Activated CD8-positive, alpha-beta memory T cell treated with anti-CD3 and anti-CD28 coated beads, Interleukin-2, amount 50 U/mL, for 24 hours (primary cell): ENCODE data around the gene NTSR2.

Experiments used
- DNase-seq: peaks from one replicate; pipeline ENCODE4 v3.0.0-alpha.2; 2020; ENCODE audit errors: extremely low read depth

The NTSR2 gene

GRCh38 chr2:11699686-11700670, 30.0 kb upstream of the NTSR2 start:
- no peak for DNase-seq

- no peak for DNase-seq
Observed at GRCh38 chr2:11698009-11698922, 28.3 kb upstream of the NTSR2 start.

DNA sequence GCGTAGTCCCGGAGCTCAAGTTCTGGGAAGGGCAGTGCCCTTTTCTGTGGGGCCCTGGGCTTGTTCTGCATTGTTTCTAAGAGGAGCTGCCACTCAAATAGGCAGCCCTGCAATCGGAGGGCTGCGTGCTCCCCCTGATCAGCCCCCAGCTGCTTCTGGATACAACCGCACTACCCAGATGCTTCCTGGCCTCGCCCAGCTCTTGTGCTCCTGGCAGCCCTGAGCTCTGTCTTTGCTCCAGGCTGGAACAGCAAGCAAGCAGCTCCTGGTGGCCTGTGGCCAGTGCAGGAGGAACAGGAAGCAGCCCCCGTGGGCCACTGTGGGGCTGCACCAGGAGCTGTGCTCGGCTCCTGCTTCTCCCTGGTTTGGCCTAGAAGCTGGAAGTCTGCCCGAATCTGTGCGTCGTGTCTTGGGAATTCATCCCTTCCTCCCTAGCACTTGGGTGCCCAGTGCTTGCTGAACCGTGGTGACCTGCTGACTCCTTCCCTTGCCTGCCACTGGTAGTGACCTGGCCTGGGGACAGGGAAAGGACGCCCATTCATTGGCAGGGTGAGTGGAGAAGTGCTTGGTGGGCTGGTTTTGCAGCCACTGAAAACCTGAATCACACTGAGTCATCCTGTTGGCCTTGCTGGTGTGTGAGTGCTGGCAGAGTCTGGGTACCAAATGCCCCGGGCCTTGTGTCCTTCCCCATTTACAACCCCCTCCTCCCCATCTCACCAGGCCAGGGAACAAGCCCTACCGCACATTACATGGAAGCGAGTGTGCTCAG, 27.3 kb upstream of the NTSR2 start:
- no peak for DNase-seq

GRCh38 chr2:11696736-11697102, 26.7 kb upstream of the NTSR2 start:
- DNase-seq = no peak

GRCh38 chr2:11695576-11695975, 25.6 kb upstream of the NTSR2 start:
- DNase-seq = no peak

DNA sequence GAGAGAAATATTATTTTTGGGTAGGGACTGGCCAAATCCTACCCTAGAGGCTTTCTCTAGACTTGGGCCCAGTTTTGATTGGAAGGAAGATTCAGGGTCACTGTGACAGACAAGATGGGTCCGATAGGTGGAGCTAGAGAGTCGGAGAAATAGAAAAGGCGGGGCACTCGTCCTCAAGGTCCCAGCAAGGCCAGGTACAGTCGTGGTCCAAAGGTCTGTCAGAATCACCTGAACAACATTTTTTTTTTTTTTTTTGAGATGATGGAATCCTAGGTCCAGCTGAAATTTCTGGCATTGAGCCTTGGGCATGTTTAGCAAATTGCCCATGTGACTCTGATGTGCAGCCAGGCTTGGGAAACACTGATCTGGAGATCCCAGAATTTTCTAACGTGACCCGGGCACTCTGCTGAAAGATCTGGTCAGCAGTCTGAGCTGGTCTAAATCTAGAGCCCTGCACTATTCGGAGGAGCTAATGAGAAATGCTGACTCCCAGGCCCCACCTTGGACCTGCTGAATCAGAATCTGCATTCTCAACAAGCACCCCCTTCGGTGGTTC, 23.0 kb upstream of the NTSR2 start:
- DNase-seq = peak; percentile 27

GRCh38 chr2:11691076-11691660, 21.2 kb upstream of the NTSR2 start:
- DNase-seq = no peak

- DNase-seq = peak; percentile 67
Observed at GRCh38 chr2:11688222-11689069, 18.5 kb upstream of the NTSR2 start.

DNA sequence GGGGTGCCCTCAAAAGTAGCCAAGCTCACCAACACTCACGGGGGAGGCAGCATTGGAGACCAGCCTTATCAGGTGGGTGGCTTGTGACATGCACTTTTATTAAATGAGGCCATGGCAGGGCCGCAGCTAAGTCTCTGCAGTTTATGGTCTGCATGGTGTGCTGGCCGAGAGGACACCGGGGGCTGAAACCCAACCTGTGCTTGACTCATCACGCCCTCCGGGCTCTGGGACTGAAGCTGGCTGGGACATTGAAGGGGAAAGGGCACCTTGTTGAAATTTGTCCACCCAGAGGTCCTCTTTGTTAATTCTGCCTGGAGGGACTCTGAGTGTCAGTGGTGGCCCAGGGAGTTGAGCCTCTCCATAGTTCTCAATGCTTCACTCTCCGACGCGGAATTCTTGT, 17.7 kb upstream of the NTSR2 start:
- DNase-seq = no peak

DNA sequence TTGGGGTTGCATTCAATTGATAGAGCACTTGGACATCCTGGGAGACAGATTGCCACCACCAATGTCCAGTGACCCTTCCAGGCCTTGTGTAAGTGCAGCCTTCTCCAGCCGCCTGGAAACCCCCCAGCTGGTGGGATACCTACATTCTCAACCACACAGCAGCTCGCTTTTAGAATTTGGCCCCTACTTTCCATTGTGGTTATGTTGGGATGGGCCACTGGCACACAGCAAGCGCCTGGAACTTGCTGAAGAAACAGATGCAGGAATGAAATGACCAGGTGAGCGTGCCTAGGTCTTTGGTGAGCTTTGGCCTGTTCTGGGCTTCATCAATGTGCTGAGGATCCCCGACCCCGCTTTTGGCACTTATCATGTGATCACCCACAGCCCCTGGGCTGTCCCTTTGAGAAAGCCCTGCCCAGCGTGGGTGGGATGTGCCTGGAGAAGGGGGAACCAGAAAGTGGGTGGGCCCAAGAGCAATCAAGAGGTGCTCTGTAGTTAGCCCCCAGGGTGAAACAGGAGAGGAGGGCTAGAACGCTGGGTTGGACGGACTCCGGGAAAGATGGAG, 16.0 kb upstream of the NTSR2 start:
- DNase-seq = no peak

GRCh38 chr2:11684894-11685460, 15.0 kb upstream of the NTSR2 start:
- no peak for DNase-seq

- no peak for DNase-seq
Observed at GRCh38 chr2:11683966-11684365, 14.0 kb upstream of the NTSR2 start.

DNA sequence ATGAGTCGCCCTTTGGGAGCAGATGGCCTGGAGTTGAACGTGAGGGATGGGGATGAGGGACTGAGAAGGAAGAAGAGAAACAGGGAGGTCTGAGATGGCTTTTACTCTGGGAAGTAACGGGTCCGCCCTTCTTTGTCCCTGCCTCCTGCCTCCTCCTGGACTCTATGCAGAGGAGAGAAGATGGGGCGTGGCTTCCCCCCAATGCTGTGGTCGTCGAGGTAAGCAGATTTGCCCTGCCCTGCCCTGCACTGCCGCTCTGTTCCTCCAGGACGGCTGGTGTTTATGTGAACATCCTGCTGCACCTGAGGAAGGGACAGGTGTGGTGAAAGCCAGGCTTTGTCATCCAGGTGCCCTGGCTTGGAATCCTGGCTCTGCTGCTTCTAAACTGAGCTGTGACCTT, 13.5 kb upstream of the NTSR2 start:
- DNase-seq = no peak

GRCh38 chr2:11682590-11682915, 12.6 kb upstream of the NTSR2 start:
- no peak for DNase-seq

GRCh38 chr2:11681722-11682589, 12.0 kb upstream of the NTSR2 start:
- no peak for DNase-seq

DNA sequence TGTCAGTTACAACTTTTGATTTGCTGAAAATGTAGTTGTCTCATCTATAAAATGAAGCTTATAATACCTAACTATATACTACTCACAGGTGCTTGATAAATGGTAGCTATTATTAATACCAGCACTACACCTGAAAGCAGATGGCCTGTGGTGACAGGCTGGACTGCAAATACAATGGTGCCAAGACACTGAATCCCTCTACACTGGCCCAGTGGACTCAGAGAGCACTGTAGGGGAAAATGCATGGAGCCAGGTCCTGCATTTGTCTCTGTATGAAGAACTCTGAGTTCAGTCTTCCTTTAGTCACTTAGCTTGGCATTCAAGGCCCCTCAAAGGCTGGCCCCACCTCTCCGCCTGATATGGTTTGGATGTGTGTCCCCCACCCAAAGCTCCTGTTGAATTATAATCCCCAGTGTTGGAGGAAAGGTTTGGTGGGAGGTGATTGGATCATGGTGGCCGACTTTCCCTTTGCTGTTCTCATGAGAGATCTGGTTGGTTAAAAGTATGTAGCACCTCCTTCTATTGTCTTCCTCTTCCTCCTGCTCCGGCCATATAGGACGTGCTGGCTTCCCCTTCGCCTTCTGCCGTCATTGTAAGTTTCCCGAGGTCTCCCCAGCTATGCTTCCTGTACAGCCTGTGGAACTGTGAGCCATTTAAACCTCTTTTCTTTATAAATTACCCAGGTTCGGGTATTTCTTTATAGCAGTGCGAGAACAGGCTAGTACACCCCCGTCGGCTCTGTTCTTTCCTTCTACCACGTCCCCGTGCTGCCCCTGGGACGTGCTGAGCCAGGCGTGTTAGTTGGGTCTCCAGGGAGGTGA, 11.1 kb upstream of the NTSR2 start:
- DNase-seq = no peak

DNA sequence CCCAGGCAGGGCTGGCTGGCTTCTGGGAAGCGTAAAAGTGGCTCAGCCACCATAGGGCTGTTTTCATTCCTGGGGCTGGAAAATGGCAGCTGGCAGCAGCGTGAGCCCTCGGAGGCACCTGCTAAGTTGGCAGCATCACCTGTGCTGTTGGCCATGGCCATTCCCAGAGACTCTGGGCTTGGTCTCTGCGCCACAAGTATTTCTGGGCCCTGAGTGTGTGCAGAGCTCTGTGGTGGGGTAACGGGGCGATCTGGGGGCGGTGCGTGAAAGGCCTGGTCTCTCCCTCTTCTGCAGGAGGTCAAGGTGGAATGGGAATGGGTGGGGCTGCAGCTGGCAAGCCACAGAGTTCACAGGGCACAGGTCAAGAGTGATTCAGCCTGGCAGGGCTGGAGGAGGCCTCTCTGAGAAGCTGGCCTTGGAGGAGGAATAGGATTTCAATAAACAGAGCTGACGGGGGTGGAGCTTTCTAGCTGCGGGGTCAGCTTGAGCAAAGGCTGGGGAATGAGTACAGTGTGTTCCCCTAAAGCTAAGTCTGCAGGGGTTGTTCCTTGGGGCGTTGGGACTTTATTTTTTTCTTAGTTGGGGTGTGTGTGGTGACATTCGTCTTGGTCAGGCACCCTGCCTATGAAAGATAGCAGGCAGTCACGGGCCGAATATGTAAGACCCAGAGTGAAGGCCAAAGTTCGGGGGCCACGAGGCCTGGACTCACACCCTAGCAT, 10.3 kb upstream of the NTSR2 start:
- DNase-seq = no peak
